ENCODE measurements around the gene F3.

Gene F3

GRCh38 chr1:94541246-94542087 lies at the start of gene F3:
TSS of gene F3 (minus strand) at chr1:94541759. CDS start at chr1:94541636, 123 bp downstream.
- H2AFZ ChIP-seq (ENCODE audit: low read depth, low read length), result no peak within 1 kb of the TSS

GRCh38 chr1:94590203-94591137 lies 48.9 kb upstream of the F3 start:
- H3K27ac ChIP-seq (ENCODE audit: low read length), result no peak overlapping the region
- no peaks in the 10 kb centered on the region for H3K9me3 ChIP-seq (ENCODE audit: insufficient read depth, low read length)
- H3K4me2 ChIP-seq (ENCODE audit: low read length), result no peak overlapping the region
- no peaks in the 10 kb centered on the region for H3K27me3 ChIP-seq (ENCODE audit: low read depth, low read length)
- no peaks in the 10 kb centered on the region for H3K4me1 ChIP-seq (ENCODE audit: low read length)
- H4K20me1 ChIP-seq (ENCODE audit: insufficient read depth, low read length), result no peaks in the 10 kb centered on the region
- no peak overlapping the region for H3K4me3 ChIP-seq (ENCODE audit: low read length)
- H3K9ac ChIP-seq (ENCODE audit: low read length), result no peak overlapping the region
- TF ChIP-seq EZH2phosphoT487 (IDR thresholded peaks at IDR 0.05; ENCODE audit: low read depth) (no peak), CTCF (IDR thresholded peaks at IDR 0.05; ENCODE audit: low read depth, low read length) (no peak)
- H3K79me2 ChIP-seq (ENCODE audit: low read length), result no peaks in the 10 kb centered on the region
- no peaks in the 10 kb centered on the region for H3K36me3 ChIP-seq (replicated peaks; ENCODE audit: low read depth, low read length)
- H2AFZ ChIP-seq (ENCODE audit: low read depth, low read length), result no peak overlapping the region

More at GRCh38 chr1:94541246-94542087, at the start of gene F3:
- Histone ChIP-seq H3K36me3 (replicated peaks; ENCODE audit: low read depth, low read length) (no peaks in the 10 kb centered on the region), H3K79me2 (ENCODE audit: low read length) (no peaks in the 10 kb centered on the region), H3K9me3 (ENCODE audit: insufficient read depth, low read length) (no peaks in the 10 kb centered on the region), H3K27me3 (ENCODE audit: low read depth, low read length) (peaks cover 16% of the 10 kb centered on the region), H3K4me2 (ENCODE audit: low read length) (no peak within 1 kb of the TSS), H3K4me1 (ENCODE audit: low read length) (no peaks in the 10 kb centered on the region), H4K20me1 (ENCODE audit: insufficient read depth, low read length) (no peaks in the 10 kb centered on the region), H3K4me3 (ENCODE audit: low read length) (no peak within 1 kb of the TSS), H3K27ac (ENCODE audit: low read length) (no peak within 1 kb of the TSS), H3K9ac (ENCODE audit: low read length) (no peak within 1 kb of the TSS)
- TF ChIP-seq EZH2phosphoT487 (IDR thresholded peaks at IDR 0.05; ENCODE audit: low read depth) (no peak), CTCF (IDR thresholded peaks at IDR 0.05; ENCODE audit: low read depth, low read length) (no peak)

- no peak overlapping the region for H2AFZ ChIP-seq (ENCODE audit: low read depth, low read length)
- no peaks in the 10 kb centered on the region for H3K36me3 ChIP-seq (replicated peaks; ENCODE audit: low read depth, low read length)
- TF ChIP-seq CTCF (IDR thresholded peaks at IDR 0.05; ENCODE audit: low read depth, low read length) (no peak), EZH2phosphoT487 (IDR thresholded peaks at IDR 0.05; ENCODE audit: low read depth) (no peak)
- no peaks in the 10 kb centered on the region for H3K79me2 ChIP-seq (ENCODE audit: low read length)
- H3K9ac ChIP-seq (ENCODE audit: low read length), result no peak overlapping the region
- H4K20me1 ChIP-seq (ENCODE audit: insufficient read depth, low read length), result no peaks in the 10 kb centered on the region
- H3K4me2 ChIP-seq (ENCODE audit: low read length), result no peak overlapping the region
- H3K4me3 ChIP-seq (ENCODE audit: low read length), result no peak overlapping the region
- no peaks in the 10 kb centered on the region for H3K9me3 ChIP-seq (ENCODE audit: insufficient read depth, low read length)
- no peaks in the 10 kb centered on the region for H3K27me3 ChIP-seq (ENCODE audit: low read depth, low read length)
- H3K27ac ChIP-seq (ENCODE audit: low read length), result no peak overlapping the region
- H3K4me1 ChIP-seq (ENCODE audit: low read length), result no peaks in the 10 kb centered on the region
Observed at GRCh38 chr1:94589728-94590127, 48.2 kb upstream of the F3 start.

GRCh38 chr1:94582565-94582964 lies 41.0 kb upstream of the F3 start:
- no peak overlapping the region for H3K9ac ChIP-seq (ENCODE audit: low read length)
- no peaks in the 10 kb centered on the region for H3K27me3 ChIP-seq (ENCODE audit: low read depth, low read length)
- H3K4me3 ChIP-seq (ENCODE audit: low read length), result no peak overlapping the region
- H4K20me1 ChIP-seq (ENCODE audit: insufficient read depth, low read length), result no peaks in the 10 kb centered on the region
- H3K27ac ChIP-seq (ENCODE audit: low read length), result no peak overlapping the region
- H3K79me2 ChIP-seq (ENCODE audit: low read length), result no peaks in the 10 kb centered on the region
- H3K4me2 ChIP-seq (ENCODE audit: low read length), result no peak overlapping the region
- no peak for TF ChIP-seq CTCF (IDR thresholded peaks at IDR 0.05; ENCODE audit: low read depth, low read length)
- no peak for TF ChIP-seq EZH2phosphoT487 (IDR thresholded peaks at IDR 0.05; ENCODE audit: low read depth)
- no peak overlapping the region for H2AFZ ChIP-seq (ENCODE audit: low read depth, low read length)
- no peaks in the 10 kb centered on the region for H3K9me3 ChIP-seq (ENCODE audit: insufficient read depth, low read length)
- no peaks in the 10 kb centered on the region for H3K4me1 ChIP-seq (ENCODE audit: low read length)
- H3K36me3 ChIP-seq (replicated peaks; ENCODE audit: low read depth, low read length), result no peaks in the 10 kb centered on the region

Data from OCI-LY3 (cell line).